Measurements from ENCODE around the gene ATP6V1F. TPM values are rescaled to one million over a fixed set of nuclear protein-coding genes. Genes with fewer than 3 reads are reported as not detected.

The ATP6V1F gene
- total RNA-seq, 1 donor from 2014 or later, result 142 TPM

DNA sequence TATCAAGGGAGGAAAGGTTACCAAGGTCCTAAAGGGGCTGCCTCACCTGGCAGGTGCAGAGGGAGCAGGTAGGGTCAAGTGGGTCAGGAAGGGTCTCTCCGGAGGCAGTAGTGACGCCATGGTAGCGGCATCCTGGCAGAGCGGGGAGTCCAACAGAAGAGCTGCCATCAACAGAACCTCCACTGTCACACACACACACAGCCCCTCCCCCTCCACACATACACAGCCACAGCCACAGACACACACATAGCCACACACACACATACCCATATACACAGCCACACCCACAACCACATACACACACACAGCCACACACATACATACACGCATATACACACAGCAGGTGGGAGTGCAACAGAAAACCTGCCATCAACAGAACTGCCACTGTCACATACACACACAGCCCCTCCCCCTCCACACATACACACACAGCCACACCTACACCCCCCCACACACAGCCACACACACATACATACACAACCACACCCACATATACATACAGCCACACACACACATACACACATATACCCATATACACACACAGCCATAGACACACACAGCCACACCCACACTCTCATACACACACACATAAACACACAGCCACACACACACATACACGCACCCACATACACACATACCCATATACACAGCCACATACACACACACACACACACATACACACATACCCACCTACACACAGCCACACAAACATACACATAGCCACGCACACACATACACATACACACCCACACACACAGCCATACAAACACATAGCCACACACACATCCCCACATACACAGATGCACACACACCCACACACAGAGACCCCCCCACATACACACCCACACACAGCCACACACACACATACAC is 24.7 kb downstream of the ATP6V1F start:
- Histone ChIP-seq H3K4me1 (no peaks in the 10 kb centered on the region), H3K4me3 (no peak overlapping the region), H3K27me3 (no peaks in the 10 kb centered on the region), H3K27ac (no peak overlapping the region), H3K9me3 (no peaks in the 10 kb centered on the region), H3K36me3 (no peaks in the 10 kb centered on the region)
- no peak for DNase-seq (ENCODE audit: low spot score in 2 of 2)
- TF ChIP-seq, protein P1, sequence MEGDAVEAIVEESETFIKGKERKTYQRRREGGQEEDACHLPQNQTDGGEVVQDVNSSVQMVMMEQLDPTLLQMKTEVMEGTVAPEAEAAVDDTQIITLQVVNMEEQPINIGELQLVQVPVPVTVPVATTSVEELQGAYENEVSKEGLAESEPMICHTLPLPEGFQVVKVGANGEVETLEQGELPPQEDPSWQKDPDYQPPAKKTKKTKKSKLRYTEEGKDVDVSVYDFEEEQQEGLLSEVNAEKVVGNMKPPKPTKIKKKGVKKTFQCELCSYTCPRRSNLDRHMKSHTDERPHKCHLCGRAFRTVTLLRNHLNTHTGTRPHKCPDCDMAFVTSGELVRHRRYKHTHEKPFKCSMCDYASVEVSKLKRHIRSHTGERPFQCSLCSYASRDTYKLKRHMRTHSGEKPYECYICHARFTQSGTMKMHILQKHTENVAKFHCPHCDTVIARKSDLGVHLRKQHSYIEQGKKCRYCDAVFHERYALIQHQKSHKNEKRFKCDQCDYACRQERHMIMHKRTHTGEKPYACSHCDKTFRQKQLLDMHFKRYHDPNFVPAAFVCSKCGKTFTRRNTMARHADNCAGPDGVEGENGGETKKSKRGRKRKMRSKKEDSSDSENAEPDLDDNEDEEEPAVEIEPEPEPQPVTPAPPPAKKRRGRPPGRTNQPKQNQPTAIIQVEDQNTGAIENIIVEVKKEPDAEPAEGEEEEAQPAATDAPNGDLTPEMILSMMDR (IDR thresholded peaks at IDR 0.05), result no peak
- intact Hi-C loops (cut with DNase I), result no loop called here

DNA sequence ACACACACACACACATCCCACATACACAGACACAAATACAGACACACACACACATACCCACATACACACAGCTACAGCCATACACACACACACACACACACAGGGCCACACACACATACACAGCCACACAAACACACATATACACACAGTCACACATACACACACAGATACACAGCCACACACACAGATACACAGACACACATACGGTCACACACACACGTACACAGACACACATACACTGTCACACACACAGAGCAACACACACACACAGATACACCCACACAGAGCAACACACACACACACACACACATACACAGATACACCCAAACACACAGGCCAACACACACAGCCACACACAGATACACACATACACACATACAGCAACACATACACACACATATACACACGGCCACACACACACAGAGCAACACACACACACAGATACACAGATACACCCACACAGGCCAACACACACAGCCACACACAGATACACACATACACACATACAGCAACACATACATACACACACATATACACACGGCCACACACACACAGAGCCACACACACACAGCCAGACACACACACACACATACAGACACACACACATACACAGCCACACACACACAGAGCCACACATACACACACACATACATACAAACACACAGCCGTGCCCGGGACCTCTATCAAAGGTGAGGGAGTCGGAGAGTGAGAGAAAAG is 25.5 kb downstream of the ATP6V1F start:
- Histone ChIP-seq H3K27ac (no peak overlapping the region), H3K36me3 (no peaks in the 10 kb centered on the region), H3K27me3 (no peaks in the 10 kb centered on the region), H3K4me1 (no peaks in the 10 kb centered on the region), H3K4me3 (no peak overlapping the region), H3K9me3 (no peaks in the 10 kb centered on the region)
- no peak for DNase-seq (ENCODE audit: low spot score in 2 of 2)
- intact Hi-C loops (cut with DNase I), result no loop called here
- TF ChIP-seq, protein P1 (IDR thresholded peaks at IDR 0.05), result no peak

DNA sequence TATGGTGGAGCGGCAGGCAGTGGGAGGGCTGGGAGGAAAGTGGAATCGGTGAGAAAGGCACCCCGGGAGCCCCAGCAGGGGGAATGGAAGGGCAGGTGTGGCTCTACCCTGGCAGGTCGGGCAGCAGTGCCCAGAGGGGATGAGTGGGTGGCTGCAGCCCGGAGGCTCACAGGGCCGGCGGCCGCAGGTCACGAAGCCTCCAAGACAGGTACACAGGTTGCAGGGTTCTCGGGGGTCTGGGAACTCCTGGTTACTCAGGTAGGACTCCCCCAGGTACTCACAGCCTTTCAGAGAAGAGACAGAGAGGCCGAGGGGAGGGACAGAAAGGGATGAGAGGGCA is 26.1 kb downstream of the ATP6V1F start:
- intact Hi-C loops (cut with DNase I), result no loop called here
- no peak for DNase-seq (ENCODE audit: low spot score in 2 of 2)
- TF ChIP-seq, protein P1 (IDR thresholded peaks at IDR 0.05), result no peak
- H3K4me1 ChIP-seq, result no peaks in the 10 kb centered on the region
- no peaks in the 10 kb centered on the region for H3K36me3 ChIP-seq
- no peaks in the 10 kb centered on the region for H3K9me3 ChIP-seq
- H3K4me3 ChIP-seq, result no peak overlapping the region
- H3K27me3 ChIP-seq, result no peaks in the 10 kb centered on the region
- H3K27ac ChIP-seq, result no peak overlapping the region

DNA sequence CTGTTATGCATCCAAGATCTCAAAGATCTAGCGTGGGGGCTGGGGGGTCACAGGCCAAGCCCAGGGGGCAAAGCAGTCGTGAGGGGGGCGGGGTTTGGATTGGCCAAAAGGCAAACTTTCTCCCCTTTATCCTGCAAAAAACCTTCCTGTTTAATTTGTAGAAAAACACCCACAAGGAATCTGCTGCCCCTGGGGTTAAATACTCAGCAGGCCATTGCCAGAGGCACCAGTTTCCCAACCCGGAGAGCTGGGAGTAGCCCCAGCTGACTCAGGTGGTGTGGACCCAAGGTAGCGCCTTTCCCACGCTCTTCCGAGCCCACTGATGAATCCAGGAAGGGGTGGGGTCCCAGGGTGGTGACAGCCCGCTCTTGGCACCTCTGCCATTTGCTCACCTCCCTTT is 26.5 kb downstream of the ATP6V1F start:
- TF ChIP-seq, protein P1 (IDR thresholded peaks at IDR 0.05), result no peak
- no peak for DNase-seq (ENCODE audit: low spot score in 2 of 2)
- no peaks in the 10 kb centered on the region for H3K4me1 ChIP-seq
- H3K4me3 ChIP-seq, result no peak overlapping the region
- no peaks in the 10 kb centered on the region for H3K36me3 ChIP-seq
- no peak overlapping the region for H3K27ac ChIP-seq
- intact Hi-C loops (cut with DNase I), result no loop called here
- H3K27me3 ChIP-seq, result no peaks in the 10 kb centered on the region
- H3K9me3 ChIP-seq, result no peaks in the 10 kb centered on the region

DNA sequence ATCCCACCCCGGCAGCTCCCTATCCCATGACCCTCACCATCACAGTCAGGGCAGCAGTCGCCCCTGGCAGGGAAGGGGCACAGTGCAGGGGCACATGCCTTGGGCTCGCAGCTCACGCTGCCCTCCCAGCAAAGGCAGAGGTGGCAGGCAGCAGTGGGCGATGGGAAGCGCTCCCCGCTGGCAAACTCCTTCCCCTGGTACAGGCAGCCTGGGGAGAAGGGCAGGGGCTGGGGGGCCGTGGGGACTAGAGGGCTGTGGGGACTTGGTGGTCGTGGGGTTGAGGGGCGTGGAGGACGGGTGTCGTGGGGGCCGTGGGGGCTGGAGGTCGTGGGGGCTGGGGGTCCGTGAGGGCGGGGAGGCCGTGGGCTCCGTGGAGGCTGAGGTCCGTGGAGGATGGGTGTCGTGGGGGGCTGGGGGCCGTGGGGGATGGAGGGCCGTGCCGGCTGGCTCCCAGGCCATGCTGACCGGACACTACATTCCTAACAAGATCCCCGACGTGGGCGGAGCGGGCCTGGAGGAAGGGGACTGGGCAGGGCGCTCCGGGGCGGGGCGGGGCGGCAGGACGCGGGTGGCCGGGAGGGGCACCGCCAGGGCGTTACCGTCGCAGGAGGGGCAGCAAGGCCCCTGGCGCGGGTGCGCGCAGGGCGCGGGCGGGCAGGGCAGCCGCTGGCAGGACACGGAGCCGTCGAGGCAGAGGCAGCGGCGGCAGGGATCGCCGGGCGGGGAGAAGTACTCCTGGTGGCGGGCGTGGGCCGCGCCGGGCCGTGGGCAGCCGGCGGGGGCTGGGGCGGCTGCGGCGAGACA is 27.9 kb downstream of the ATP6V1F start:
- H3K4me1 ChIP-seq, result no peaks in the 10 kb centered on the region
- H3K9me3 ChIP-seq, result no peaks in the 10 kb centered on the region
- intact Hi-C loops (cut with DNase I), result no loop called here
- TF ChIP-seq, protein P1 (IDR thresholded peaks at IDR 0.05), result no peak
- no peaks in the 10 kb centered on the region for H3K27me3 ChIP-seq
- no peak for DNase-seq (ENCODE audit: low spot score in 2 of 2)
- H3K27ac ChIP-seq, result no peak overlapping the region
- no peaks in the 10 kb centered on the region for H3K36me3 ChIP-seq
- peak overlapping the region; percentile 10 to 46 for H3K4me3 ChIP-seq

Measured in ascending aorta (tissue), 2 donors.